GM19240 (cell line): ENCODE results near the gene RIN3.

Source experiments
- DNase-seq: peaks from one replicate; pipeline ENCODE4 v3.0.0; 2011; ENCODE audit warnings: low spot score; ENCODE audit not compliant: insufficient read length

Gene RIN3

DNA sequence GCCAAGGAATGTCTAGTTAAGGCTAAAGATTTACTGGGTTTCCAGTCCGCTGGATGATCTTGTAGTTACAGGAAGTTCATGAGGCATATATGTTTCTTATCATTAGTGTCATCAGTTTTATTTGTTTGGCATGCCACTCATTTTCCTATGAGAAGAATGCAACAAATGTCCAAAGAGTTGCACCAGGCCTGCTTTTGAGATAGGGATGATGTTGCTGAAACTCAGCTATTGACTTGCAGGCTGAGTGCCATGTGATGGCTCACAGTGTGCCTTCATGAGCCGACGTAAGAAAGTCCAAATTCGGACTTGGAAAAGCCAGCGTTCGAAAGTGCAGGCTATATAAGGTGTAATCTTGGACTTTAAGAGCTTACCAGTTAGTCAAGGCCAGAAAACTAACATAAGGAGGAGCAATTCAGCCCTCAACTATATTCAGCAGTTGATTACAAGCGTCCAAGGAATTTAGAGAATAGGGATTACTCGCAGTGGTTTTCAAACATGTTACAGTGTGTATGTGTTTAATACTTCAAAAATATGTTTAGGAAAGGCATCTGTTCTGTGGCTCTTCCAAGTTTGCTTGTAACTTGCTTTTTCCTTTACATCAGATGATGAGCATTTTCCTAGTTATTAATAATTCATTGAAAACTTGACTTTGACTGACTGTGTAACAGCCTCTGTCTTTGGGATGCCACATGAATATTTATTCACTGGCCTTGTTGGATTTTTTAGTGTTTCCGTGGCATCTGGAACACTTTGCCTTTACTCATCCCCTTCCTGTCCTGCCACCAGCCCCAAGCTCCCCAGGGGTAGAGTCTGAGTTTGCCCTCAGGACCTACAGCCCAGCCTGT is 133.6 kb downstream of the RIN3 start:
- no peak for DNase-seq

DNA sequence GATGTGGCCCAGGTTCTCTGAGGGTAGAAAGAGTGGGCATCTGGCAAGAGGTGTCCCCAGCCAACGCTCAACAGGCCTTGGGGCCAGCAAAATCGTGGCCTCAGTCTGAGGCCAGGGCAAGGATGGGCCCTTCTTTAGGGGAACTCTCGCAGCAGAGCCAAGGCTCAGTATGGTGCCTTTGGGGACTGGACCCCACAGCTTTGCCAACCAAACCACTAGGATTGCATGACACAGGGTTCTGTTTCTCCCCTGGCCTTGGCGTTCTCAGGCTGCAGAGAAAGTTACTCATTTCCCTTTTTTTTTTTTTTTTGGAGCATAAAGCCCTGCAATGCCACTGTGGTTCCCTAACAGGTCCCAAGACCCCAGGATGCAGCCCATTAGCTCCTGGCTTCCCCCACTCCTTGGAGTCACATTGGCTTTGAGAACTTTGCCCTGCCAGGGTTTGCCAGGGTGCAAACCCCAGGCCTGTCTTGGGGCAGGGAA is 134.3 kb downstream of the RIN3 start:
- DNase-seq = no peak

DNA sequence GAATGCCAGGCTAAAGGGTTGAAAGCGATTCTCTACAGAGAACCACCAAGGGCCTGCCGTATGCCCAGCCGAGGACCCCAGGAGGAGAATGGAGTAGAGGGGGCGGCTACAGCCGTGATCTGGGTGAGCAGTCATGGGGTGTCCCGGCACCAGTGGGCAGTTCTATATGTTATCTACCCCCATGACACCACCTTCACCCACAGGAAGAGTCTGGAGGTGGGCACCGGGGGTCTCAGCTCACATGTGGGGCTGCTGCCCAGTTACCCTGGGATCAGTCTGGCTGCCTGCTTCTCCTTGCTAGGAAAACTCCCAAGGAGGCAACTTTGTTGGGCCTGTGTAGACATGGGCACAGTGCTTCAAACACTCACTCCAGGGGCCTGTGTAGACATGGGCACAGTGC is 135.5 kb downstream of the RIN3 start:
- no peak for DNase-seq

DNA sequence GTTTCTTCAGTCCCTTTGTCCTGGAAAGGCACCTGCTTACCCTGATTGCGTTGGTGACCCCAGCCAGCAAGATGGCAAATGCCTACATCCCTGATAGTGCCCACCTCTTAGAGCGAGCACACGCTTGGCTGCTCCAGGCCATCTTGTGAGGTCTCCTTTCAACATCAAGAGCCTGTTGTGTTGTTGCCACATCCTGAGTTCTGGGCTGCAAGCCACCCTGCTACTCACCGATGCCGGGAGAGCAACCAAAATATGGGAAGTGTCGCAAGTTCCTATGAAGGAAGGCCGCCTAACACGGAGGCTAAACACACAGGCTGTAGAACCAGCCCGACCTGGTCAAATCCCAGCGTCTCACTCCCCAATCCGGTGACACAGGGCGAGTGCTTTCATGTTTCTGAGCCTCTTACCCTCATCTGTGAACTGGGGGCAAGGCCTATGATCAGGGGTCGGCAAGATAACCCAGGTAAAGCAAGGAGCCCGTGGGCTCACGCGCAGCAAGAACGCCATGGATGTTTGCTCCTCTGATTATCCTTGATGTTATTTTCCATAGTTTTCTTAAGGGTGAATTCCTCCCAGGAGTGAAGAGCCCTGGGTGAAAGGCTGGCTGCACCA is 136.5 kb downstream of the RIN3 start:
- DNase-seq = no peak

DNA sequence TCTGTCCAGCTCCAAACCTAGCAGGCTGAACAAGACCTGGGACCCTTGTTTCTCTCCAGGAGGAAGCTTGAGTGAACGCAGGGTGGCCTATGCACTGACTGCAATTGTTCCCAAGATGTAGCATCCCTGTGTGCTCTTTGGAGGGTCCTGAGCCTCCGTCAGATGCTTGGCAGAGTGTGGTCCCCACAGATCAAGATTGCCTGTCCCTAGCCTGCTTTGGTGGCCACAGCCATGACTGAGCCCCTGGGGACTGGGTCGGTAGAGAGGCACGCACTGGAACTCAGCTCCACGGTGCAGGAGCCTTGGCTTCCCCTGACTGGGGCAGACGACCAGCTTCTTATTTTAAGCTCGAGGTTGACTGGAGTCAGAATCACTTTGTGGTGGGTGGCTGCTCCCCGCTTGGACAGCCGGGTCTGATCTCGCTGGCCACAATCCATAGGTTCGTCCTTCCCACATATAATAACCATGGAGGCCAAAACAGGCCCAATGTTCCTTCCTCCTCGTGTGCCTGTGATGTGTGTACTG is 137.1 kb downstream of the RIN3 start:
- DNase-seq = no peak

DNA sequence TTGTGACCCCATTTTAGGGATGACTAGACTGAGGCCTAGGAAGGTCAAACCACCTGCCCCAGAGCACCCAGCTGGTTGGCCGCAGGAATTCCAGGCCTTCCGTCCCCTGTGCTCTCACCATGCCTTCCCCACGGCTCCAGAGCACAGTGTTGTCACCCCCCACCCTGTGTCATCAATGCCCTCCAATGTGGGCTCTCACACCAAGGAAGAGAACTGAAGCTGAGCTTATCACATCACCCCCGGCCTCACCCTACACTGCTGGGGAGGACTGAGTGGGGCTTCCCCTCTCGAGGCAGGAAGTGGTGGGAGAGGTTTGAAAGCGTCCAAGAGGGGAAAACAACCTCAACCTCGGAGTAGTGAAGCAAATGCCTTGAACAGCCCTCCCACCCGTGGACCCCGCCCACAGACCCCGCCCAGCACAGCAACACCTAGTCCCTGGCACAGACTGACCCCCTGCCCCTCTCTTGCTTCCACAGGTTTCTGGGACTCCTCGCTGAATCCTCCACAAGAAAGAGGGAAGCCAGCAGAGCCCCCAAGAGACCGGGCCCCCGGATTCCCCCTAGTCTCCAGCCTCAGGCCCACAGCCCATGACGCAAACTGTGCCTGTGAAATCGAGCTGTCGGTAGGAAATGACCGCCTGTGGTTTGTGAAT is 137.7 kb downstream of the RIN3 start:
- DNase-seq = peak; percentile 67

DNA sequence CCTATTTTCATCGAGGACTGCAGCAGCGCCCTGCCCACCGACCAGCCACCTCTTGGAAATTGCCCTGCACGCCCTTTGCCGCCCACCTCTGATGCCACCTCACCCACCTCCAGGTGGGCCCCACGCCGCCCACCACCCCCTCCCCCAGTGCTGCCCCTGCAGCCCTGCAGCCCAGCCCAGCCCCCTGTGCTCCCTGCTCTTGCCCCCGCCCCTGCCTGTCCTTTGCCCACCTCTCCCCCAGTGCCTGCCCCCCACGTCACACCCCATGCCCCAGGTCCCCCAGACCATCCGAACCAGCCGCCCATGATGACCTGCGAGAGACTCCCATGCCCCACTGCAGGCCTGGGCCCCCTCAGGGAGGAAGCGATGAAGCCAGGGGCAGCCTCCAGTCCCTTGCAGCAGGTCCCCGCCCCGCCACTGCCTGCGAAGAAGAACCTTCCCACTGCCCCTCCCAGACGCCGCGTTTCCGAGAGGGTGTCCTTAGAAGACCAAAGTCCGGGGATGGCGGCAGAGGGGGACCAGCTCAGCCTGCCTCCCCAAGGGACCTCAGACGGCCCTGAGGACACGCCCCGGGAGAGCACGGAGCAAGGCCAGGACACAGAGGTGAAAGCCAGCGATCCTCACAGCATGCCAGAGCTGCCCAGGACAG is 138.3 kb downstream of the RIN3 start:
- no peak for DNase-seq

DNA sequence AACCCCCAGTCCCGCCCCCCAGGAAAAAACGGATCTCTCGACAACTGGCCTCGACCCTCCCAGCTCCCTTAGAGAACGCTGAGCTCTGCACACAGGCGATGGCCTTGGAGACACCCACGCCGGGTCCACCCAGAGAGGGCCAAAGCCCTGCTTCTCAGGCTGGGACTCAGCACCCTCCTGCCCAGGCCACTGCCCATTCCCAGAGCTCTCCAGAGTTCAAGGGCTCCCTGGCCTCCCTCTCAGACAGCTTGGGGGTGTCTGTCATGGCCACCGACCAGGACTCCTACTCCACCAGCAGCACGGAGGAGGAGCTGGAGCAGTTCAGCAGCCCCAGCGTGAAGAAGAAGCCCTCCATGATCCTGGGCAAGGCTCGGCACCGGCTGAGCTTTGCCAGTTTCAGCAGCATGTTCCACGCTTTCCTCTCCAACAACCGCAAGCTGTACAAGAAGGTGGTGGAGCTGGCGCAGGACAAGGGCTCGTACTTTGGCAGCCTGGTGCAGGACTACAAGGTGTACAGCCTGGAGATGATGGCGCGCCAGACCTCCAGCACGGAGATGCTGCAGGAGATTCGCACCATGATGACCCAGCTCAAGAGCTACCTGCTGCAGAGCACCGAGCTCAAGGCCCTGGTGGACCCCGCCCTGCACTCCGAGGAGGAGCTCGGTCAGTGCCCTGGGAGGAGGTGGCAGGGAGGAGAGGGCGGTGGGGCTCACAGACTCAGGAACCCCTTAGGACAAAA is 139.0 kb downstream of the RIN3 start:
- no peak for DNase-seq

DNA sequence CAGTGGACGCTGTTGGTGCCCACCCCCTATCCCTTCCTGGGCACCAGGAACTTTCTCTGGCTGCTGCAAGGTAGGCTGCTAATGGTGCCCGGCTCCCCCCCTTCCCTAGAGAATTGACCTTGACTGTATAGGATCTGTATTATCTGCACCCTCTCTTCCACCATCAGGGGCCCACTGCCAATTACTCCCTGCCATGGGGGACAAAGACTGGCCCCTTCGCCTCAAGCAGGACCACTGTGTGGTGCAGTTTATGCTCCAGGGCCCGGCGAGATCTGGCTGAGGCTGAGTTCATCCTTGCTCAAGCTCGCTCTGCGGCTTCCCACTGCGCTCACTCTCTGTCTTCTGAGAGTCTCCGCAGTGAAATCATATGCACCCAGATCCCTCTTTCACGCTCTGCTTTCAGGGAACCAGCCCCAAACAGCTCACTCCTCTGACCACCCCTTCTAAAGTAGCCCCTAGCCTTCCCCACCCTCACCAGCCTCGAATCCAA is 139.6 kb downstream of the RIN3 start:
- no peak for DNase-seq

DNA sequence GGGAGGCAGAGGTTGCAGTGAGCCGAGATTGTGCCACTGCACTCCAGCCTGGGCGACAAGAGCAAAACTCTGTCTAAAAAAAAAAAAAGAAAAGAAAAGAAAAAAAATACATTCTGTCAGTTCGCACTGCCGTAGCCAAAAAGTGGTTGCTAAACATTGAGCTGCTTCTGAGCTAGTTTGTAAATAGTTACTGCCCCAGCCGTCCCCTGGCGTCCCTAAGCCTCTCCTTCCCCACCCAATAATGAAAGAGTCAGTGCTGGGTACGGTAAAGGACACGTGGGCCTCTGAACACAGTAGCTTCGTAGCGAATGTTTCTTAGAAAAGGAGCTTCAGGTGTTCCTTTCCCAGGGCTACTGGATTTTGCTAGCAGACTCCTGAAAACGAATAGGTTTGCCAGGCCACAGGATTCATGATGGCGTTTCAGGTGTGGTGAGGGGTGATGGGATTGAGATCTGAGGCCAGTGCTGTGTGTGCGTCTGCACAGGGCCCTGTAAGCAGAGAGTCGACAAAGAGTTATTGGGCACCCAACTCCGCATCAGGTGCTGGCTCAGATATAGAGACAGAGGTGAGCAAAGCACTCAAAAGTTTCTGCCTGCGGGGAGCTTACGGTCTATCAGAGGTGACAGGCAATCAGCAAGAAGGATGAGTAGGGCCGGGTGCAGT is 140.8 kb downstream of the RIN3 start:
- no peak for DNase-seq

DNA sequence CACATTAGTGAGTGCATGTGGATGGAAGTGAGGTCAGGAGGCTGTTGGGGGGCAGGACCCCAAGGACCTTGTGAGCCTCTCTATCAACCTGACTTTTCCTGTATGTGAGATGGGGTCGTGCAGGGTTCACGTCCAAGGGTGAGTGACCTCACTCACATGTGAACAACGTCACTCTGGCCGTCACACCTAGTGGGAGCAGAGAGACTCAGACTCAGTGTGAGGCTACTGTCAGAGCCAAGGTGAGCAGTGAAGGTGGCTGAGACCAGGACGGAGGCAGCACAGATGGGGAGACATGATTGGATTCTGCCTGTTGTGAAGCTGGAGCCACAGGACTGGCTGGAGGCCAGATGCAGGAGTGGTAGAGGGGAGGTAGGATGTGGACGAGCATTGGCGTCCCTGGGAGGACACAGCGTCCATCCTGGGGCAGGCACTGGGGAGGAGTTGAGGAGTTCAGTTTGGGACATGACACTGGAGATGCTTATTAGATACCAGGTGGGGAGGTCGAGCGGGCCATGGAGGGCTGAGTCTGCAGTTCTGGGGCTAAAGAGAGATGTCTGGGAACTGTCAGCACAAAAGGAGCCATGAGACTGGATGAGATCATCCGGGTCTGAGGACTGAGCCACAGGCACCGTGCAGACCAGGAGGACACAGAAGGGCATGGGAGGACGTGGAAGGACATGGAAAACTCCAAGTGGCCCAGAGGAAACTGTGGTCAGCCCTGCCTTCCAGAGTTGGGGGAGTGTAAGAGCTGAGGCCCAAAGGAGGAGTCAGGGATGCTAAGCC is 142.0 kb downstream of the RIN3 start:
- DNase-seq = no peak

DNA sequence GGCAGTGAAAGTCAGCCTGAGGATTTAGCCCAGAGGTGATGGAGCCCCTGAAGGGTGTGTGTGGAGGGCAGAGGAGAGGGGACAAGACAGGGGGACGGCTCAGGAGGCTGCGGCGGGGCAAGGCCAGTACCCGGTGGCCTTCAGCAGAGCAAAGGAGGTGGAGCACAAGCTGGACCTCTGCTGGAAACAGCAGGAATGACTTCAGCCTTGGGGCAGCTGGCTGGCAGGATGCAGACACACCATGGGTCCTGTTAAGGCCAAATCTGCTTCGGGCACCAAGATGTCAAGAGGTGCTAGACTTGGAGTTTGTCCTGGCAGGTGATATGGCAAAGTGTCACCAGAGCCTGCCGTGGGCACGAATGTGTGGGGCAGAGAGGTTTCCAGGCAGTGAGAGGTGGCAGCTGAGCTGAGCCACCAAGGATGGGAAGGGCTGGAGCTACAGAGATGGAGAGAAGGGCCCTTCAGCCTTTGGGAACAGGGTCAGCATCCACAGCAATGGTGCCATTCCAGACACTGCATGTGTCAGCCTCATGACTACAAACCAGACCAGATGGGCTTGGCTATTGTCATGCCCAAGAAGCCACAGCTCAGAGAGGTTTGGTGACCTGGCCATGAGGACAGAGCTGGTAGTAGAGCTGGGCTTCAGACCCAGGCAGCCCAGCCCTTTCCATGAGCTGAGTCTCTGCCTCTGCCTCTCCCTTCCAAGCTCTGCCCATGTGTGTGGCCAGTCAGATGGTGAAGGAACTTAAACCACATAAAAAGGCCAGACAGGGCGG is 142.9 kb downstream of the RIN3 start:
- no peak for DNase-seq

DNA sequence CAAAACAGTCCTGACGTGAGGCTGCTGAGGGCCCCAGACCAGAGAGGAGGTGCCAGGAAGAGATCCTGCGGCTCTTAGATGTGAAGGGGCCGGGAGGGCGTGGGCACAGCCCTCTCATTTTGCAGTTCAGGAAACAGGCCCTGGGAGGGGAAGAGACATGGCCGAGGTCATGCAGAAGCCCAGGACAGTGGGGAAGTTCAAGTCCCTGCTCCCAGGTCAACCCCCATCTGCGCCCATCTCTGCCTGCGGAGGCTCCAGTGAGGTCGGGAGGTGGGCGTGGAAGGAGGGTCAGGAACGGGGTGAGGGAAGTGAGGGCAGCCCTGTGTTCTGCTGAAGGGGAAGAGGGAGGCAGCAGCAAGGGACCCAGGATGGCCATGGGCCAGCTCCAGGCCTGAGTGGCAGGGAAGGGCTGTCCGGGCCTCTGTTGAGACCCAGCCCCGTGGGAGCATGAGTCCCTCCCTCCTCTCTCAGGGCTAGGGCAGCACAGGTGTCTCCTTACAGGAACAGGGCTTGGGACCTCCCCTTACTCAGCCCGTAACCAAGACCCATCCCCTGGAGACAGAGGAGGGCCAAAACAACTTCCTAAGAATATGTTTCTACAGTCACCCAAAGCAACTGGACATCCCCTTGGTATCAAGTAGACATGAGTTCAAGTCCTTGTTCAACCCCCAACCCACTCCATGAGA is 144.0 kb downstream of the RIN3 start:
- no peak for DNase-seq

DNA sequence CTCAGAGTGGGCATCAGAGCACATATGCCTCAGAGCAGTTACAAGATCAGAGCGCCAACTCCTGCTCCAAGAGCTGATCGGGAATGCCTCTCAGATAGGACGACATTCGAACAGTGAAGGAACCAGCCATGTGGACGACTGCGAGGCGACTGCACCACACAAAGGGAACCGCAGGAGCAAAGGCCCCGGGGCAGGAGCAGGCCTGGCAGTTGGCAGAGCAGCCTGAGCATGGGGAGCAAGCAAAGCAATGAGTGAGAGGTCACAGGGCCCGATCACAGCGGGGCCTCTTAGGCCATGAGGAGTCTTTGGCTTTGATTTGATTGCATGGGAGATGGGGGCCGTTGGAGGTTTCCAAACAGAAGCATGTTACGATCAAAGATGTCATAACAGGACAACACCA is 144.6 kb downstream of the RIN3 start:
- DNase-seq = no peak

DNA sequence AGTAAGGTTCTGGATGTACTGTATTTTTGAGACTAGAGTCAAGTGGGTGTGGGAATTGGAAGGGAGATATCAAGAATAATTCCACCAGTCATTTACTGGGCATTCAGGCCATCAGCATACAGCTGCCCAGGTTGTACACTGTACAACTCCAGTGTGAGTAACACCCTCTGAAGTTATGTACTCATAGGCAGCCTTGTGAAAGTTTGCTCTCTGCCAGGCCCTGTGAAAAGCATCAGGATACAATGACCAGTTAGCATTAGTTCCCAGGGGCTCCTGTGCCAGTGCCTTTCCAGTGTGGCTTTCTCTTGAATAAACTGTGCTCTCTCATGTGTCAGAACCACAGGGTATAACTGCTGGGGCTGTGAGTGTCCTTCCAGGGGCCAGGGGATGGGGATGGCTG is 145.1 kb downstream of the RIN3 start:
- no peak for DNase-seq

DNA sequence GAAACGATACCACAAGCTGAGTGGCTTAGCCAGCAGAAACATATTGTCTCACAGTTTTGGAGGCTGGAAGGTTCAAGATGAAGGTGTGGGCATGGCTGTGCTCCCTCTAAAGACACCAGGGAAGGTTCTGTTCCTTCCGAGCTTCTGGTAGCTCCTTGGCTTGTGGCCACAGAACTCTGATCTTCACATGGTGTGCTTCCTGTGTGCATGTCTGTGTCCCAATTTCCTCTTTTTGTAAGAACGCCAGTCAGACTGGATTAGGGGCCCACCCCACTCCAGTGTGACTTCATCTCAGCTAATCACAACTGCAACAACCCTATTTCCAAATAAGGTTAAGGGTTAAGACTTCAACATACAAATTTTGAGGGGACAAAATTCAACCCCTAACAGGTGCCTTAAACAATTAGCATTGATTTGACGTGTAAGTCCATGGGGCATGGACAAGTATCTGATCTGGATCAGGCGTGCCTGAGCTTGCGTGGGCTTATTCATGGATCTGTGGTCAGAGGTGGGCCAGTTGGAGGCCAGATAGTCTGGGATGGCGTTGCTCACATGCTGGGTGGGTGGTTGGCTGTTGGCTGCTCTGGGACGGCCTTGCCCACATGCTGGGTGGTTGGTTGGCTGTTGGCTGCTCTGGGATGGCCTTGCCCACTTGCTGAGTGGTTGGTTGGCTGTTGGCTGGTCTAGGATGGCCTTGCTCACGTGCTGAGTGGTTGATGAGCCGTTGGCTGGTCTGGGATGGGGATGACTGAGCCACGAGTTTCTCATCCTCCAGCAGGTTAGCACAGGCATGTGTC is 146.4 kb downstream of the RIN3 start:
- no peak for DNase-seq

DNA sequence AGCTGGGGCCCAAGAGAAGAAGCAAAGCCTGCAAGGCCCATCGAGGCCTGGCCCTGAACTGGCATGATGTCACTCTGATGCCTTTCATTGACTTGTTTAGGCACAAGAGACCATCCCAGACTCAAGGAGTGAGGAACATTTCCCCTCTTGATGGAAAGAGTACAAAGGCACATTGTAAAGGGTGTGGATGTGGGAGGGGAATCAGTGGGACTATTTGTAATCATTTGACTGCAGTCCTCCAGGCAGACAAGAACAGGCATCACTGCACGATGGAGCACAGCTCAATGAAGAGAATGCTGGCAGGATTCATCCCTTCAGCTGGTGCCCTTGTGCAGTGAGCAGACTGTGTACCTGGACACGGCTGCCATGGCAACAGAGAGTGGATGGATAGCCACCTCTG is 147.0 kb downstream of the RIN3 start:
- no peak for DNase-seq
